ENCODE measurements around the gene KRTAP21-3.
"Not testable (repeated sequence)": the region's sequence is repeated elsewhere in the genome, so short reads cannot be mapped to it uniquely, and the experiment has no call there.

Gene KRTAP21-3, protein sequence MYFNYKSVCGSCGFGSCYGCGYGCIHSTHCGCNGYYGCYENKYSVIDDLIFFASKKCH

DNA sequence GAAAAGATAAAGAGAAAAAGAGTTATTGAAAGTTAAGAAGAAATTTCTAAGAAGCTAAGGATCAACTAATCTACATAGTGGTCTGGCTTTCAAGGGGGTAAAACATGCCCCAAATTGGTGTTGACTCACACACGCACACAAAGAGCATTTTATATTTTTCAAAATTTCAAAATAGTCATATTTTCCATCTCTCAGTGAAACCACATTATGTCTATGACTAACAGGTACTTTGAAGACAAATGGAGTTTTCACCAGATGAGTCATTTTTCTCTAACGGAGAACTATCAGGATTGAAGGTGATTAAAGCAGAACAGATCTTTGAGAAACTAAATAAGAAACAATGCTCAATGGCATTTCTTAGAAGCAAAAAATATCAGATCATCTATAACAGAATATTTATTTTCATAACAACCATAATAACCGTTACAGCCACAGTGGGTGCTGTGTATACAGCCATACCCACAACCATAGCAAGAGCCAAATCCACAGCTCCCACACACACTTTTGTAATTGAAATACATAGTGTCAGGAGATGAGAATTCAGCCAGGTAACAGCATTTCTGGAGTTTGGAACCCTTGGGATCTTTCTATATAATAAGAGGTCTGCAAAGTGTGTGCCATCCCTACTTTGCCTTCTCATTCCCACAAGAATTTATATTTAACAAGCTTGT, at the start of gene KRTAP21-3:
Gene KRTAP21-3 (minus strand): TSS at position 539 of the 671 bp plus-strand sequence. CDS start 18 bp downstream, at position 521.
- no peak for DNase-seq

DNA sequence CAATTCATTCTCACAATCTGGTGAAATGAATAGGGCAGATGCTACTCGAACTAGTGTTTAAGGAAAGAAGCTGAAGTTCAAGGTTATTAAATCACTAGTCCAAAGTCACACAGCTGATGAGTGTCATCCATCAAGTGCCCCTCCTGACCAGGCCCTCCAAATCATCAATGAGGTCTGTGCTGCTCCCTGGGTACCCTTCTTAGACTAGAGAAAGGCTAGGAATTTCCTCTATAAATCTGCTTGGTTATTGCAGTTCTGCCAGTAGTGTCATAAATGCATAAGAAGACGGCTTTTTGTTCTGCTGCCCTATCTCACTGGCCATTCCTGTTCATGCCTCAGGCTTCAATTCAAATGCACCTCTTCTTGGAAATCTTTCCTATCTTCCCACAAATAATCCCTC, 42.2 kb upstream of the KRTAP21-3 start:
- no peak for DNase-seq

DNA sequence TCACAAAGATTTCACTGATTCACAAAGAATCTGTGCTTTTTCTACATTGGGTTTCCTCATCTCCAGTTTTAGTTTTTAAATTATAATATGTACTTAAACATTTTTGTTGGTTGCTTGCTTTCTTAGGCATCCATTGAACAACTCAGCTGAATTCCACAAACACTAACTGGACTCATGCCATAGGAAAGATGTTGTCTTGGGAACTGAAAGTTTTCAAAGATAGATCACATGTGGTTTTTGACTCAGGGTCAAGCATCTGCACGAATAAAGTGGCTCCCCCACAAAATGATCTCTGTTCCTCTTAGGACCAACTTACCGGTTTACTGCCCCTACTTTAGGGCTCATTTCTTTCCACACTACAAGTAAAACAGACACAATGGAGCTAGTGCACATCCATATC, 39.7 kb upstream of the KRTAP21-3 start:
- no peak for DNase-seq

DNA sequence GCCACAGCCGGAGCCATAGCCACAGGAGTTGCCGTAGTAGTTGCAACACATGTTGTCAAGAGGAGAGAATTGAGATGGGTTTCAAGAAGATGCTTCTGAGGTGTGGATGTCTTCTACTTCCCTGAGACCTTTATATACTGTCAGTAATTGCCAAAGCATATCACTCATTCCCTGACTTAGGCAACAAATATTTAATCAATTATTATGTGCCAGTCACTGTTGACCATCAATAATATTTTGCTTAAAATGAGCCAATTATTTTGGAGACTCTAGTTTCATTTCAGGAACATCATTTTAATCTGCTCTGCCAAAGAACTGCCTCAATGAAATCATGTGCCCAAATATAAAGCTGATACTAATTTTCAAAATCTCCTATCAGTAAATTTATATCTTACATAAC, 36.8 kb upstream of the KRTAP21-3 start, which contains the start of gene KRTAP21-1:
Gene KRTAP21-1 (minus strand): TSS at position 101 of the 400 bp plus-strand sequence. CDS start 50 bp downstream, at position 51.
- not testable (repeated sequence) for DNase-seq

DNA sequence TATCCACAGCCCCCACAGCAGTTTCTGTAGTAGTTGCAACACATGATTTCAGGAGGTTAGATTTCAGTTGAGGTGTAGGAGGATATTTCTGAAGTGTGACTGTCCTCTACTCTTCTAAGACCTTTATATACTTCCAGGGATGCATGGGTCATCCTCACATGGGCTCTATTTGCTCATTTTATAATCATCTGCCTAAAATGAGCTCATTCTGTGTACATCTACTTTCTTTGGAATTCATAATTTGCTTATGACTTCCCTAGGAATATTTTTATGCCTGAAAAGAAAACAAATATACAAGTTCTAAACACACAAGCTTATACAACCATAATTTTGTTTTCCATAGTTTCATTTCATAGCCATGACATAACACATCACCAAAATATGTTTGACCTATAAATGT, 28.6 kb upstream of the KRTAP21-3 start, which contains the start of gene KRTAP21-2:
Gene KRTAP21-2 (minus strand): TSS at position 101 of the 400 bp plus-strand sequence. CDS start 57 bp downstream, at position 44.
- DNase-seq: no peak

DNA sequence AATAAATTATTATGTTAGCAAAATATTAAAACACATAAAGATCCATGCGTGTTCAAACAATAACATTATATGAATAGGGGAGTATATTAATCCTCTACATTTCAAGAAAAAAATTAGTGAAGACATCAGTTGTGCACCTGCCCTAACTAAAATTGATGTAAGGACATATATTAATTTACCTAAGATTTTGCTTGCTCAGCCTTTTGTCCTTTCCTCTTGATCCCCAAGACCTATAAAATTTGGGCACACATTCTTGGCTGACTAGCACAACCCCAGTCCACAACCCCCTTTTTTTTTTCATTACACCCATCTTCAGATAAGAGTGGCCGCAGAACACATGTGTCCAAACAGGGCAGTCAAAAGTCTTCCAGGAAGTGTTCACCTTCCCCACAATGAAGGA, 21.9 kb upstream of the KRTAP21-3 start:
- no peak for DNase-seq

DNA sequence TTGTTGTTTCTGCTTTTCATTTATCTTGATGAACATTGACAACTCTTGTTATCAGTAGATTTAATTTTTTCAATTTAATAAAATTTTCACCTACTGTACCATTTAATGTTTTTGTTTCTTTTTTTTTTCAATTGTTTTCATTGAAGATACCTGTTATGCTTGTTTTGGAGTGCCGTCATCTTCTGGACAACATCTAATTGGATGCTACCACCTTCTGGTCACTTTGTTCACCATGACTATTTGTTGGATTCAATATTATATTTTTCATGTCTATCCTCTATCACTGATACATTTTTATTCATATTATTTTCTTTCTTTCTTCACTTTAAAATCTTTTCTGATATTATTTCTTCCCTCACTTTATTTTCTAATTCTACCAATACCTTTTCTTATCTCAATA, 14.4 kb upstream of the KRTAP21-3 start:
- DNase-seq: no peak

DNA sequence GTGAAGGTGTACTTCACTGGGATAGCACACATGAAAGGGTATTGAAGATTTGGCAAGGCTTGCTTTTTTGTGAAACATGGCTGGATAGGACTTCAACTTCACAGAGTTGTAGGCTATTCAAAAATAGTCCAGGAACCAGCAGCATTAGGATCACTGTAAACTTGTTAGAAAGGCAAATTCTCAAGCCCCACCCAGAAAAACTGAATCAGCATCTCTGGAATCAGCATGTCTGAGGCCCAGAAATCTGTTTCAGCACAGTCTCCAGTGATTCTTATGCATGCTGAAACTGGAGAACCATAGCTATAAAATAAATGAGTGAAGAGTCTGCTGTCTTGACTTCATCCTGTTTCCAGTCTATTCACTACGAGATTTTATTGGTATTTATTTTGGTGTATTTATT, 8.1 kb upstream of the KRTAP21-3 start:
- no peak for DNase-seq

DNA sequence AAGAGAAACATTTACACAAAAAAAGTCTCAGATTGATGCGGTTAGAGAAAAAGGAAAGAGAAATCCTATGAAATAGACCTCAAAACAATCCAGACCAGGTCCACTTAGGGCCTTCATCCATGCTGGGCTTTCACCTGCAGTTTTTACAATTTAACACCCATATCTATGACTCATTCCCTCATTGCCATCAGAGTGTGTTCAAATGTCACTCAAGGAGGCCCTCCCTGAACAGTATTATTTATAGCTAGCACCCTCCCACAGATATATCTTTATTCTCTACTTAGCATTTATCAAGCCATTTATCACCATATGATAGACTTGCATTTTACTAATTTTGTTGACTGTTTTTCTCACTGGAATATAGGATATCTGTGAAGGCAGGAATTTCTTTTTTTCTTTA, 824 bp upstream of the KRTAP21-3 start:
- no peak for DNase-seq

DNA sequence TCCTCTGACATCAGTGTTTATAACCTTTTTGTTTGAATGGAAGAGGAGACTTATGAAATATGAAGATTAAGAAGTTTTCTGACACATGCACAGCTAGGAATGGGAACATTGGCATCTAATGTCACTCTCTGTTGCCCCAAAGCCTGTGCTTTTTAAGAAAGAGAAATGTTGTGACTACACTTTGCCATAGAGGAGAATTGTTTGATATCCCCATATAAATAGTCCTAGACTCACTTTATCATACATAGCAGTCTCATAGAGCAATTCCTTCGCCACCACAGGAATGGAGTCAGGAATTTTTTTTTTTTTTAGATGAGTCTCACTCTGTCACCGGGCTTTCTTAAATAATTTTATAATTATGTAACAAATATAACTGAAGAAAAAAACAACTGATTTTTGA, 1.5 kb downstream of the KRTAP21-3 start:
- DNase-seq: no peak

DNA sequence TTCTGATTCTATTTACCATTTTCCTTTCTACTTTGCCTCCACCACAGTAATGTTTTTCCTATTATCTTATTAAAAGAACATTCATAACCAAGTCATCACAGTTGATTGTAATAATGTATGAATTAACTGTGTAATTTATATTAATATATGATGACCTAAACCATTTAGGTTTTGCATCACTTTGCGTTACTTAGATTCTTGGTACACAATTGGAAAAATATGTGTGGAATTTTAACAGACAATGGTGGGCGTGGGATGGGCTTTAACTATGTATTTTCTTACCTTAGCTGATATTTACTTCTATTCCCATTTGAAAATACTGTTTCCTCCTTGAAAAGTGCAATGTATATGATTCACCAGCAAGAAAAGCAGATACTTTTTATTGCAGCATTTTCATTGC, 3.6 kb downstream of the KRTAP21-3 start:
- no peak for DNase-seq

DNA sequence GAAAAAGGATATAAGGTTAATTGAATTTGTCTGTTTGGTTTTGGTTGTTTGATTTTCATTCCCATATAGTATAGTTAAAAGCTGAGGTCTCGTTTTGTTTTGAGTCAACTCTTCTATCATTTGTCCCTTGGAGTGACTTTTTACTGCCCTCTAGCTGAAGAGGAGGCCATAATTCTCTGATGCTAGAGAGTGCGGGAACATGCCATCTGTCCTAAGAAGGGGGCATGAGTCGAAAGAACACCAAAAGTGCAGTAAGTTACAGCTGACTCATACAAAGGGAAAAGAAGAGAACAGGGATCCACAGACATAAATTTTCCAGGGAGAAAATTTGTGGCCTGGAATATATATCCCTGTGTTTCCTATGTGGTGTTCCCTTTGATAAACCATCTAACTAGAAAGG, 4.1 kb downstream of the KRTAP21-3 start:
- DNase-seq: no peak

DNA sequence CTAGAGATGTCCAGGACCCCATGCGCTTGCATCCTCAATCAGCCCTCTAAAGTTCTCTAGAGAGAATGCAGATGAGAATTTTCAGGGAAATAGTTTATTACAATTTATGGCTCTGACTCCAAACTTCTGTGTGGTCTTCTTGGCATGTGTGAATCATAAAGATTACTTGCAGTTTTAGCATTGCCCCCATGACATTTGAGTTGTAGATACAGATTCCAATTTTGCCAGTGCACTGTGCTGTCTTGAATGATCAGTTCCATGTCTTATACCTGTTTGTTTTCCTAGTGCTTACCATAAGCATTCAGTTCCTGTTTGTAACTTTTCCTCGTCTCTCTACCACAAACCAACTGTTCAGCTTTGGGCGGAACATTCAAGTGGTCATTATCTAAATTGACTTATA, 4.8 kb downstream of the KRTAP21-3 start:
- DNase-seq: no peak

DNA sequence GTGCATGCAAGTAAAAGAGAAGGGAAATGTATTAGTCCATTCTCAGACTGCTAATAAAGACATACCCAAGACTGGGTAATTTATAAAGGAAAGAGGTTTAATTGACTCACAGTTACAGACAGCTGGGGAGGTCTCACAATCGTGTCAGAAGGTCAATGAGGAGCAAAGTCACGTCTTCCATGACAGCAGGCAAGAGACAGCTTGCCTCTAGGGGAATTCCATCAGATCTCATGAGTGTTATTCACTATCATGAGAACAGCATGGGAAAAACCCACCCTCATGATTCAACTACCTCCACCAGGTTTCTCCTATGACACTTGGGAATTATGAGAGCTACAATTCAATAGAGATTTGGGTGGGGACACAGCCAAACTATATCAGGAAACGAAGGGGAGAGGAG, 8.1 kb downstream of the KRTAP21-3 start:
- no peak for DNase-seq

DNA sequence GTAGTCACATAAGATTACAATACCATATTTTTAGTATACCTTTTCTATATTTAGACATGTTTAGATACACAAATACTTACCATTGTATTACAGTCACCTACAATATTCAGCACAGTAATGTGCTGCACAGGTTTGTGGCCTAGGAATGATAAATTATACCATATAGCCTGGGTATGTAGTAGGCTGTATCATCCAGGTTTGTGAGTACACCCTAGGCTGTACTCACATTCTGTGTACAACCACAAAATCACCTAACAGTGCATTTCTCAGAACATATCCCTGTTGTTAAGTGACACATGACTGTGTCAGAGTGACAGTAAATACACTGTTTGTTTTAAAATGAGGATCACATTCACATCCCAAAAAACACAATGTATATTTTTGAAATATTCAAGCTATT, 11.2 kb downstream of the KRTAP21-3 start:
- no peak for DNase-seq

DNA sequence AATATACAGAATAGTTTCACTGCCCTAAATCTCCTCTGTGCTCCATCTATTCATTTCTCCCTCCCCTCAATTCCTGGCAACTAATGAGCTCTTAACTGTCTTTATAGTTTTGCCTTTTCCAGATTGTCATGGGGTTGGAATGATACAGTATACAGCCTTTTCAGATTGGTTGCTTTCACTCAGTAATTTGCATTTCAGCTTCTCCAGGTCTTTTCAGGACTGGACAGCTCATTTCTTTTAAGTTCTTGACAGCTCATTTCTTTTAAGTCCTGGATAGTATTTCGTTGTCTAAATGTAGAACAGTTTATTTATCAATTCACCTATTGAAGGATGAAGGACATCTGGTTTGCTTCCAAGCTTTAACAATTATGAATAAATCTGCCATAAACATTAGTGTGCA, 22.6 kb downstream of the KRTAP21-3 start:
- no peak for DNase-seq

DNA sequence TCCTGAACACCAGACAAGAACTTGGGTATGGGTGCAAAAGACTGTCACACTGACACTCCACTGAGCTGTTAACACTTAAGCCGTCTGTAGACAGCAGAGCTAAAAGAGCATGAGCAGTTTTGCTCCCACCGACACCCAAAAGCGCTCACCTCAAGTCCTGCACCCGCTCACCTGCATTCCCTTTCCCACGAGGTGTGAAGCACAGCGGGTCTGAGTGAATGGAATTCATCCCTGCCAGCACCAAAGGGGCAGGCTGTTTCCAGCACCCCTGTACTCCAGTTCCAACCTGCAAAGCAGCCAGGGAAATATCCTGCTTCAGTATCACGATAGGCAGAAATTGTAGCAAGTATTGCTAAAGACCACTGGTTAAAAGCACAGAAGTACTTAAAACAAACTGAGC, 28.8 kb downstream of the KRTAP21-3 start:
- DNase-seq: no peak

DNA sequence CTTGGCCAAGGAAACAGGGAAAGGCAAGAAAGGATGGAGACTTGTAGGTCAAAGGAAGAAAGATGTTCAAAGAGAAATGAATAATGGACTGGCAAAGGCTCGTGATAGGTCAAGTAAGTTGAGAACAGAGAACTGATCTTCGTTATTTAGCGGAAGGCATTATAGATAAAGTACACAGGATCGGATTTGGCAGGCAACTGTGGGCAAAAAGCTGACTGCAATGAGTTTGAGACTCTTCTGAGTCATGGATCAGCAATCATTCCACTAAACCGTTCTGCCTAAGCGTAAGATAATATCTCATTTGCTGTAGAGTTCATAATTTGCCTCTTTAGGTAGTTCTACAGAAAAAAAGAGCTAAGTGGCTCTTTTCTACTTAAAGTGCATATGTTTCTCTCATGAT, 34.1 kb downstream of the KRTAP21-3 start:
- no peak for DNase-seq

DNA sequence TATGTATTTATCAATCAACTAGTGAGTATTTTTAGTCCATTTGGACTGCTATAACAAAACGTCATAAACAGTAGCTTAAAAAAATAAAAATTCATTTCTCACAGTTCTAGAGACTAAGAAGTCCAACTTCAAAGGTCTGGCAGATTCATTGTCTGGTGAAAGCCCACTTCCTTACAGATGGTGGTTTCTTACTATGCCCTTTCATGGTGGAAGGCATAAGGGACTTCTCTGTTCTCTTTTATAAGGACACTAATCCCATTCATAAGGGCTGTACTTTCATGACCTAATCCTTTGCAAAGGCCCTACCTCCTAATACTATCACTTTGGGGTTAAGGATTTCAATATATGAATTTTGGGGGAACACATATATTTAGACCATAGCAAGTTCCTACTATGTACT, 38.0 kb downstream of the KRTAP21-3 start:
- DNase-seq: no peak

DNA sequence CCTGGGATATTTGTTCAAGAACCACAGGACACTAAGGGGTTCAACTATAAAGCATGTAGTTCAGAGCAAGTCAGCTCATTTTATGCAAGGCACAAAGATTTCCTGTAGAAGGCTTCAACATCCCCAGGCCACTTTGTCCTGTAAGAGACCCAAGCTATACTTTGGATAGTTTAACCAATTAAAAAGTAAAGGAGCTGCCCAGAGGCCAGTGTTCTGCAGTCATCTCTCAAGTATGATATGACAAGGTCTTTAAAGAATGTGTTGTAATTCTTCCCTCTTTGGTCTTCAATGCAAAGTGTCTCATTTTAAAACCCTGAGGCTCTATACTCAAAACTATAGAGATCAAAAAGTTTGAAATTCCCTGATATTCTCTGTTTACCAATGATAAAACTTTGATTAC, 41.8 kb downstream of the KRTAP21-3 start:
- no peak for DNase-seq

DNA sequence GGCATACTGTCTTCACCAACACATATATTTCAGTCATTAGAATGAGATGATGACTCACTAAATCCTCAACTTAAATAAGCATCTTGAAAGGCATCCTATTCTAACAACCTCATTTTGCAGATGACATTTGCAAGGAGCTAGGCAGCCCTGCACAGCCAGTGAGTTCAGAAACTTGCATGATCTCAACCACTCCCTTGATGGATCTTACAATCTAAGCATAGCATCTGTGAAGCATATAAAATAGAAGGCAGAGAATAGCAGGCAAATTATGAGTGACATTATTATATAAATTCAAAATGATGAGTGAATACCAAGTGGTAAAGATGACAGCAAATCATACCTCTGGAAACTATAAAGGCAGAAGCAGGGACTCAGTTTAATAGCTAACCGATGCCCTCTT, 44.3 kb downstream of the KRTAP21-3 start:
- DNase-seq: no peak

DNA sequence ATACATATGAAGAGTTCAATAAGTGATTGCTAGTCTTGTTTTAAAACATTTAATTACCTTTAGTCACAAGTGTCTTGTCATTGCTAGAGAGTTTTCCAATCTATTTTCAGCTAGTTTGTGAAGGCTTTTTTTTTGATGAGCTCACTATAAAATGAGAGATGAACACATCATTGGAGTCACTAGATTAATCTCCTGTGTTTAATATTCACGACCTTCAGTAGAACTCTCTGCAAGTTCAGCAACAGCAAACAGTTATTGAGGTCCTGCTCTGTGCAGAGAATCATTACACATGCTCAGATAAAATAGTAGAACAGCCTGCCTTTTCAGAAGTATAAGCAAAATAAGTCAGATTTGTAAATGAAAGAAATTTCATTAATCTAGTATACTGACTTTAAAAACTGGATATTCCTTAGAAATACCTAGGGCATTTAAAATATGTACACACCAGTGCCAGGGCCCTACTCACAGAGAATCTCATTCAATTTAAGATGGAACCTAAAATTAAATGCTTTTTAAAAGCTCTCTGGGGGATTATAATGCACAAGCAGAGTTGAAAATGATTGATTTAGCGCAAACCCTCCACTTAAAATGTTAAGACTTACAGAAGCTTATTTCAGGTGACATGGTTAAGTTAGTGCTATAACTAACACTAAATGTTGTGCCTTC, 45.5 kb downstream of the KRTAP21-3 start:
- no peak for DNase-seq

DNA sequence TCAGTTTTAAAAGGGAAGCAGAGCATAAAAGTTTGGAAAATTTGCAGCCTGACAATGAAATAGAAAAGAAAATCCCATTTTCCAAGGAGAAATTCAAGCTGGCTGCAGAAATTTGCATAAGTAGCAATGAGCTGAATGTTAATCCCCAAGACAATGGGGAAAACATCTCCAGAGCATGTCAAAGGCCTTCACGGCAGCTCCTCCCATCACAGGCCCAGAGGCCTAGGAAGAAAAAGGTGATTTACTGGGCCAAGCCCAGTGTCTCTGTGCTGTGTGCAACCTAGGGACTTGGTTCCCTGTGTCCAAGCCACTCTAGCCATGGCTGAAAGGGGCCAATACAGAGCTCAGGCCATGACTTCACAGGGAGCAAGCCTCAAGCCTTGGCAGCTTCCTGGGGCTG, 49.8 kb downstream of the KRTAP21-3 start:
- no peak for DNase-seq

Data from NCI-H774 (cell line).